Fibroblast of skin of abdomen (primary cell): ENCODE data around the gene SSH3. TPM values are rescaled to one million over a fixed set of nuclear protein-coding genes. Genes with fewer than 3 reads are reported as not detected.

ENCODE experiments used
- DNase-seq: peaks from one replicate; pipeline ENCODE4 v3.0.0-alpha.2; 2013
- polyA plus RNA-seq, 2 experiments: library from polyadenylated mRNA; unstranded; fragments of 120-200 nt; gene quantifications; one replicate each; pipeline ENCODE4 v1.2.1, GENCODE V29; 2013; ENCODE audit not compliant: insufficient read length in 2 of 2

SSH3 gene, protein sequence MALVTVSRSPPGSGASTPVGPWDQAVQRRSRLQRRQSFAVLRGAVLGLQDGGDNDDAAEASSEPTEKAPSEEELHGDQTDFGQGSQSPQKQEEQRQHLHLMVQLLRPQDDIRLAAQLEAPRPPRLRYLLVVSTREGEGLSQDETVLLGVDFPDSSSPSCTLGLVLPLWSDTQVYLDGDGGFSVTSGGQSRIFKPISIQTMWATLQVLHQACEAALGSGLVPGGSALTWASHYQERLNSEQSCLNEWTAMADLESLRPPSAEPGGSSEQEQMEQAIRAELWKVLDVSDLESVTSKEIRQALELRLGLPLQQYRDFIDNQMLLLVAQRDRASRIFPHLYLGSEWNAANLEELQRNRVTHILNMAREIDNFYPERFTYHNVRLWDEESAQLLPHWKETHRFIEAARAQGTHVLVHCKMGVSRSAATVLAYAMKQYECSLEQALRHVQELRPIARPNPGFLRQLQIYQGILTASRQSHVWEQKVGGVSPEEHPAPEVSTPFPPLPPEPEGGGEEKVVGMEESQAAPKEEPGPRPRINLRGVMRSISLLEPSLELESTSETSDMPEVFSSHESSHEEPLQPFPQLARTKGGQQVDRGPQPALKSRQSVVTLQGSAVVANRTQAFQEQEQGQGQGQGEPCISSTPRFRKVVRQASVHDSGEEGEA
- 14.4 TPM for polyA plus RNA-seq (2013, experiment 1 of 2; ENCODE audit: insufficient read length)
- polyA plus RNA-seq (2013, experiment 2 of 2; ENCODE audit: insufficient read length) = 17.6 TPM

DNA sequence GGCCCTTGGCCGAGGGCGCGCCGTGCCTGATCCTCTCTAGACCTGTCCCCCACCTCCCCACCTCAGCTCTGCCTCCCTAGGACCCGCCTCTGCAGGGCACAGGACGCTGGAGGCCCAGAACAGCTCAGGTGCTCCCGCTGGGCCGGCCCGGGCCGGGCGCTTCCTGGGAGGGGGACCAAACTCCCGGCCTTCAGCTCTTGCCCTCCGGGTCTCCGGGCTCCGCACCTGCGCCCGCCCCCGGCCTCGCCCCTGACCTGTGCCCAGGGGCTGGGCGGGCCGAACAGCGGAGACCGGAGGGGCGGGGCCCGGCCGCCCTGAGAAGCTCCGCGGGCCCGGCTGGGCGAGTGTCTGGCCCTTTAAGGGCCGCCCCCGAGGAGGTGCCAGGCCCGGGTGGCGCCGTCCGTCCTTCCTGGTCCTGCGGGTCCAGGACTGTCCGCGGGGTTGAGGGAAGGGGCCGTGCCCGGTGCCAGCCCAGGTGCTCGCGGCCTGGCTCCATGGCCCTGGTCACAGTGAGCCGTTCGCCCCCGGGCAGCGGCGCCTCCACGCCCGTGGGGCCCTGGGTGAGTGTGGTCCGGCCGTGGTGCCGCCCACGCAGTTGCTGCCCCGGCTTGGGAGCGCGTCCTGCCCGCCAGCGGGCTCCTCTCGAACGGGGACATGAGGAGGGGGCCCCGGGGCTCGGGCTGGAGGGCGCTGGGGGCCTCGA lies at the start of gene SSH3:
Gene SSH3, plus strand, starts transcription at position 399 of the 703 bp plus-strand sequence. Its CDS starts 96 bp downstream, at position 495.
- DNase-seq = peak; percentile 38

DNA sequence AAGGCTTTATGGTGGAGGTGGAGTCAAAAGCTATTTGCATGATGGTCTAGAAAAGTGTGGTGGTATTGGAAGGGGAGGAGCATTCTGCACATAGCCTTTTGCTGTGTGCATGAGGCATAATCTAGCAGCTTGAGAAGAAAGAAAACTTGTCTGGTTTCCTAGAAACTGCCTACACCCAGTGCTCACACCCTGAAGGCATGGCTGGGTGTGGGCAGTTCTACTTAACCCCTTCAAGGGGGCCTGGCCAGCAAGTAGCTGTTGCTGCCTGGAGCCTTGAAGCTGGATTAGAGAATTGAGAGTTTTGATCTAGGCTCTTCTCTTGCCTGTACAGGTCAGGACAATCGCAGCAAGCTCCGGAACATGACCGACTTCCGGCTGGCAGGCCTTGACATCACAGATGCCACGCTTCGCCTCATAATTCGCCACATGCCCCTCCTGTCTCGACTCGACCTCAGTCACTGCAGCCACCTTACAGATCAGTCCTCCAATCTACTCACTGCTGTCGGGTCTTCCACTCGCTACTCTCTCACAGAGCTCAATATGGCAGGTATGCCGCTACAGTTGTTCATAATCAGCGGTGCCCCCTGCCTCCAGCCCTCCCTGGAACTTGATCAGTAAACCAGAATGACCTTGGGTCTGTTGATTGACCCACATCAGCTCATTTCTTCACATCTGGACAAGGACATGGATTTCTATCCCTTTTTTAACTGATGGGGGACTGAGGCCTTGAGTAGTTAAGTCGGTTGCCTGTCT lies 49.3 kb upstream of the SSH3 start:
- DNase-seq = no peak

DNA sequence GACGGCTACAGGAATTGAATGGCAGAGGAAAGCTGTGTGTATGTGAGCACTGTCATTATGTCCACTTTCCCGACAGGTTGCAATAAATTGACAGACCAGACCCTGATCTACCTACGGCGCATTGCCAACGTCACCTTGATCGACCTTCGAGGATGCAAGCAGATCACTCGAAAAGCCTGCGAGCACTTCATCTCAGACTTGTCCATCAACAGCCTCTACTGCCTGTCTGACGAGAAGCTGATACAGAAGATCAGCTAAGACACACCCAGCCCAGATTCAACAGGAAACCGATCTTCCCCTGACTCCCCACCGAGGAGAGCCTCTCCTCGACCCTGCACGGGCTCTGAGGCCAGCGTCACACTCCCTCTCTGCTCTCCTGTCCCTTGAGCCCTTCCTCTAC lies 48.5 kb upstream of the SSH3 start:
- DNase-seq = no peak

DNA sequence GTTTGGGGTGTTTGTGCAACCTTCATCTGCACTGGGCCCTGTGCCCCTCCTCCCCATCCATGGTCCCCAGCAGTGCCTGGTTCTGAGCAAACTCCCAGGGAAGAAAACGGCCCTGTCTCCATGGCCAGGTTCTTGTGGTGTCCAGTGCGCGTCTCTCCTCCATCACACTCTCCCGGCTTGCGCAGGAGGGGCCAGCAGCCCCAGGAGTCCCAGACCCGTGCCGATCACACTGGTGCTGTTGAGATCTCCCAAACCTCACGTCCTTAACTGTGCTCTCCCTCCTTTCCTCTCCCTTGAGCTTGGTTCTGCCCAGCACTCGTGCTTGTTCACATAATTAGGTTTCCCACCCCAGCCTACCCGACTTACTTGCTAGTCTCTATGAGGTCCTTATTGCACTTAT lies 48.0 kb upstream of the SSH3 start:
- no peak for DNase-seq

DNA sequence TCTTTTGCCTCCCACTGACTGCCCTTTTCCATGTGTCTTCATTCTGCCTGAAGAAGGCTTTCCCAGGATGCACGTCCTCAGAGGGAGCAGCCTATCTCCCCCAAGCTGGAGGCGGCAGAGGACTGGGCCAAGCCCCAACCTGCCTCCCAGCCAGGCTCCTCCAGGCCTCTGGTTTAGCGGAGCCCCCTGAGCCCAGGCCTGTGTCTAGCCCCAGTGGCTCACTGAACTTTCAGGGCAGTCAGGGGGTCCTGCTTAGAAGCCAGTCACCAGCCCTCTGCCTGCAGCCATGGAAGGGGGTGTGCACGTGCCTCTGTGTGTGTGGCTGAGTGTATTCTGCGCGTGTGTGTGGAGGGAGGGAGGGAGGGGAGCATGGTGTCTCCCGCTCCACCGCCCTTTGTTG lies 47.5 kb upstream of the SSH3 start:
- DNase-seq = no peak

DNA sequence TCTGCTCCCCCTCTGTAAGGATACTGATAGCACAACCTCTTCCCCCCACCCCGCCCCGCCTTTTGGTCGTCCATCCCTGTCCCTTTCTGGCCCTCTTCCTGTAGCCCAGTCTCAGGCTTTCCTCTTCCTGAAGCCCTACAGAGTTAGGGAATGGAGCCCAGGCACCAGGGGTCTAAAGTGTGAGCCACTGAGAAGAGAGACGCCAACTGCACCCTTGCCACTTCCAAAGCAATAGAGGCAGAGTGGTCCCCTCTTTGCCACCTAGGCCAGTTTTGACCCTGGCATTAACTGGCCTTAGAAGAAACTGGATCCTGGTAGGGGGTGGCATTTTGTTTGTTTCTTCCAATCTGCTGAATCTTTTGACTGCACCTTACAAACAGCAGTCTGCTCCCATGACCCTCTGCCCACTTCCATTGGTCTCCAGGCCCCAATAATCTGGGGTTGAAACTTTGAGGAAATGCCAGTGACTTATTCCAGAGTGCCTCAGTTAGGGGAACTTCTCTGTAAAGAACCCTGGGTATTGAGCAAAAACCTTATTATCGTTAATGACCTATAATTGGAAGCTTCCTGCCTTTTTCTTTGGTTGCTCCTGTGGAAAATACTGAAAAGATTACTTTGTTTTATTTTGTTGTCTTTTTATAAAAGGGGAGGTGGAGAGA lies 46.7 kb upstream of the SSH3 start:
- no peak for DNase-seq

DNA sequence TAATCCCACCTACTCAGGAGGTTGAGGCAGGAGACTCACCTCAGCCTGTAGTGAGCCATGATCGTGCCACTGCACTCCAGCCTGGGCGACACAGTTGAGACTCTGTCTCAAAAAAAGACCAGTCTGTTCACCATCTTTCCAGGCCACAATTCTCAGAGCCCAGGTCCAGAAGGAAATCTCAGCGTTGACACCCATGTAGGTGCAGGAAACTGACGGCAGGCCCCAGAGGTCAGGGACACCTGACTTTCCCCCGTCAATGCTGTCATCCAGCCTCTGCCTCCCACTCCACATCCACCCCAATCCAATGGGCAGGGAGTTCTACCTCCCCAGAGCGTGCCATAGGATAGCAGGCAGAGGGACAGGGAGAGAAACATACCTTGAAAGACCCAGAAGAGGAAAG lies 42.9 kb upstream of the SSH3 start:
- DNase-seq = no peak

DNA sequence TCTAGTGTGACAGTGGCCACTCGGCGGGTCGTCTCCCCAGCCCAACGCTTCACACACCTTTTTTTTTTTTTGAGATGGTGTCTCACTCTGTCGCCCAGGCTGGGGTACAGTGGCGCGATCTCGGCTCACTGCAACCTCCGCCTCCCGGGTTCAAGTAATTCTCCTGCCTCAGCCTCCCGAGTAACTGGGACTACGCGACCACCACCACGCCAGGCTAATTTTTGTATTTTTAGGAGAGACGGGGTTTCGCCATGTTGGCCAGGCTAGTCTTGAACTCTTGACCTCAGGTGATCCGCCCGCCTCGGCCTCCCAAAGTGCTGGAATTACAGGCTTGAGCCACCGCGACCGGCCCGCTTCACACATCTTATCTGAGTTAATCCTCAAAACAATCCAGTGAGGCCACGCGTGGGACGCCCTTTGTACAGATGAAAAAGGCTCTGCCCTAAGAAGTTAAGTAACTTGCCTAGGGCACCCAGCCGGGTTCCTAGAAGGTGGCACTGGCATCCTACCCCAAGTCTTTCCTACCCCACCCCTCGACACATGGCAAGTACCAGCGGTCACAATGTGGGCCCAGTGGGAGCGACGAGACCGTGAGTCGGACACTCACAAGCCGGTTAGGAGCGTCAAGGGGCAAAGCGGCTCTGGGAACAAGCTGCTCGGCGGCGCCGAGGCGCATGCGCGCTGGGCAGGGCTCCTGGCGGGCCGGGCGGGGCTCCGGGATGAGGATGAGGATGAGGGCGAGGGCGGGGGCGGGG lies 42.3 kb upstream of the SSH3 start:
- DNase-seq = peak; percentile 59

DNA sequence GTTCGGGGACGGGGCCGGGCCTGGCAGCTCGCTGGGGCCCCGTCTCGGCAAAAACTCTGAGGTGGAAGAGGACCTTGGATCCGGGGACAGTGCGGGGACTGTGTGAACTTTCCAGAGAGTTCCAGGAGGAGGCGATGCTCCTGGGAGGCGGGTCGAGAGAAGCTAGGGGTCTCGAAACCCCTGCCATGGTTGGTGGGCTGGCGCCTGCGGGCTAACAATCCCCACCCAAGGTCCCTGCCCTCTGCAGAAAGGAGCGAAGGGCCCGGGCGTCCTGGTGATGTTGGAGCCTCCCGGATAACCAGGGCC lies 41.7 kb upstream of the SSH3 start:
- DNase-seq = no peak

DNA sequence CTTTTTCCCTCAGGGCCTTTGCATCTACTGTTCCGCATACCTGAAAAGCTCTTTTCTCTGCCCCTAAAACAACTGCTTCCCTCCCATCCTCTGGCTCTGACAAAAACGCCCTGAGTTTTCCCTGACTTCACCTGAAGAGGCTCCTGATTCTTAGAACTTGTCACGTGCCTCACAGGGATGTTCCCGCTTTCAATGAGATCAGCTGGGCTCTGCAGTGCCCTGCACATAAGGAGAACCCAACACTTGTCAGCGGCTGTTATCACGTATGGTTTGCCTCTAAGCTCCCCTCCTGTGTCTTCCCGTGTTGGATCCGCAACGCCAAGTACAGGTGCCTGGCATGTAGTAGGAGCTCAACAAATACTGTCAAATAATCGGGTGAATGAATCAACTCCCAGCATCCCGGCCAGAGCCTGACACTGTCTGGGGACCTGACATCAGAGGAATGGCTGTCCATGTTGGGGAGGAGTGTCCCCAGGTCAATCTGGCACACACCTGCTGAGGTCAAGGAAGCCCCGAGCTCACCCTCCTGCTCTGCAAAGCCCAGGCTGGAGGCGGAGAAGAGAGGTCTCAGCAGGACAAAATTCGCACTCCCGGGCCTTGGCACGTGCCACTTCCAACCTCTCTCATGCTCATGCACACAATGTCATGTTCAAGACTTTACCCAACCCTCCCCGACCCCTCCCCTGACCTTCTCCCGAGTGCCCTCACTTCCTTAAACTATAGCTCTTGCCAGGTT lies 41.2 kb upstream of the SSH3 start:
- DNase-seq = no peak

DNA sequence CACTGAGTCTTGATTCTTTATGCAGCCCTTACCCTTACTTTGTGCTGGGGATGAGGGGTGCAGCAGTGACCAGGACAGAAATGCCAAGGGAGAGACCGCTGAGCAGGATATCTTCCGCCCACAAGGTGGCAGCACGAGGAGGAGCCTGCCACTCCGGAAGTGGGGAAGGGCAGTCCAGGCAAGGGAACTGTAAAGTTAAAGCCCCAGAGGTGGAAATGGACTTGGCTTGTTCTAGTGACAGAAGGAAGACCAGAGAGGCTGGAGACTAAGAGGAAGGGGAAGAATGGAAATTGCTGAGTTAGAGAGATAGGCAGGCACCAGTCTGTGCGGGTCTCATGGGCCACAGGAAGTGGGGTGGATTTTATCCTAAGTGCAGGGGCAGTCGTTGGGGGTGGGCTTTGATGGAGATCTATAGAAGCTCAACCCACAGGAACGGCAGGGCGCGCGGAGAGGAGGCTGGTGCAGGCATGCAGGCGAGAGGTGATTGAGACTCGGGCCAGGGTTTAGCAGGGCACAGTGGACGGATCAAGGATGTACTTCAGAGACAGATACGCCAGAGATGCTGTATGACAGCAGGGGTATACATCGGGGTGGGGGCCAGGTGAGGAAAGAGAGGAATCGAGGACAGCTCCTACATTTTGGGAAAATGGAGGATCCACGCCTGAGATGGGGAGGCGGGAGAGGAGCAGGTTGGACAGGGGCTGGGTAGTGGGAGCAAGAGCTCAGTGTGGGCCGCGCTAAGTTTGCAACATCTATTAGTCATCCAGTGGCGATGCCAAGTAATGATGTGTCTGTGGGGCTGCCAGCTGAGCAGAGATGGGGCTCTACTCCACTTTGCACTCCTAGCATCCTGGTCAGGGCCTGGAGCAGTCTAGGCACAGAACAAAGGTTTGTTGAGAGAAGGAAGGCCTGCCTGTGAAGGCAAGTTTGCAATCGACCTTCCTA lies 40.3 kb upstream of the SSH3 start:
- DNase-seq = peak; percentile 77

DNA sequence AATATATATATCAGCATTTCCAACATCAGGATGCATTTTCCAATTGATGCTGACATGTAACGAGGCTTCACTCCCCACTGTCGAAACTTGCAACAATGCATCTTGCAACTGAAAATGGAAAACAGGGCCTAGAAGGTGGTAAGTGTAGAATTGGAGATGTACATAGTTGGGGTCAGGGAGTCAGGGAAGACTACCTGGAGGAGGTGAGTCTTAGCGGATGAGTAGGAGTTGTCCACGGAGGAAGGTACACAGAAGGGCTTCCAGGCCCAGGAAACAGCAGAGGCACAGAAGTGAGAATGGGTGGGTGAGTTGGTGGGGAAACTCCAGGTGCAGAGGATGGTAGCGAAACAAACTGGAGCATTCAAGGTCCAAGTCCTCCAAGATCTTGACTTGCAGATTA lies 39.1 kb upstream of the SSH3 start:
- DNase-seq = no peak

DNA sequence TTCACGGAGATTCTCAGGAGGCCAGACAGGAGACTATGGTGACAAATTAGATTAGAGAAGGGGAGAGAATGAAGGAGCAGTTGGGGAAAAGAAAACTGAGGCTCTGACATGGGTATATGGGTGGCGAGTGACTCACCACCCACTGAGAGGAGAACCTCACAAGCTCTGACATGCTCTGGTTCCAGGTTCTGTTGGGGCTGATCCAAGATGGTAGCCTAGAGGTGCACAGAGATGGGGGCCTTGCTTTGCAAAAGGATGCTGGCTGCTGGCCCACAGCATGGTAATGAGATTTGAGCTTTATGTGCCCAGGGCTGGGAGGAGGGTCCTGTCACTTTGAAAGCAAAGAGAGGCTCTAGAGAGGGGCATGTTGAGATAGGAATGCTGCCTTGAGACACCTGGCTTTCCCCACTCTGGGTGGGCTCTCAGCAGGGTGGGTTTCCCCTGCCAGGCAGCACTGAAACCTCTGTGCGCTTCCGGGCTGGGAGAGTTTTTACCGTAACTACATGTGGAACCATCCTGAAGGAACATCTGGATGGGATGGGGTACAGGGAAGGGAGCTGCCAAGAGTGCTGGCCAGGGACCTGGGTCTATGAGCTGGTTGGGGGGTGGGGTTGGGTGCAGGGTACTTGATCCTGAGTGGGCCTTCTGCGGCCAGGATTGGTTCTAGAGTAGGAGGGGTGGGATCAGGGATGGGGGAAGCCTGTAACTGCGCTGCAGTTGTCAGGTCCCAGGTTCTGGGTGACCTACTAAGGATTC lies 38.3 kb upstream of the SSH3 start:
- no peak for DNase-seq

DNA sequence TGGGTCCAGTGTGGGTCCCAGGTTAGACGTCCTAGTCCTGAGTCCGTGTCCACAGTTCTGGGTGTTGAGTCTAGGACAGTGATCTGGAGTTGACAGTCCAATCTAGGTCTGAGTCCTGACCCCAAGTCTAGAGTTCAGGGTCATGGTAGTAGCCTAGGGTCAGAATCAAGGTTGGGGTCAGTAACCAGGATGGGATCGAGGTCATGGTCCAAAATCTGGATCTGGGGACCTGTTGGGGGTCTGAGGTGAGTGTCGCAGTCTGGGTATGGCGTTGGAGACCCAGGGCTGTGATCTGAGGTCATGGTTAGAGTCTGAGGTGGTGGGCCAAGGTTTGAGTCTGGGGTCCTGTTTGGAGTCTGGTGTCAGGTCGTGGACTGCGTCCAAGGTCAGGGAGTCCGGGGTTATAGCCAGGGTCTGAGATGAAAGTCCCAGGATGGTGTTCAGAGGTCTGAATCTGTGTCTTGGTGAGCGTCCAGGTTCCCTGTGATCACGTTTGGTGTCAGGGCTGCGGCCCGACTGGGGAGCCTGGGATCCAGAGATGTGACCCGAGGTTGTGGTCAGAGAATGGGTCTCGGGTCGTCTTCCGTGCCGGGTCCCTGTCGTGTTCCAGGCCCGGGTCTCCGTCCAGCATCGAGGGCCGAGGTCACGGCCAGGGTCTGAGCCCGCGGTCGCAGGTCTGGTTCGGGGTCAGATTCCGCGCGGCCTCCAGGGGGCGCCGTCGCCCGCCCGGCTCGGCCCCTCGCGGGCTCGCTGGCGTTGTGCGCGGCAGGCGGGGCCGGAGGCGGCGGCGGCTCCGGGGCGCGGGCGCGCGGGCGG lies 37.5 kb upstream of the SSH3 start:
- DNase-seq = peak; percentile 55

DNA sequence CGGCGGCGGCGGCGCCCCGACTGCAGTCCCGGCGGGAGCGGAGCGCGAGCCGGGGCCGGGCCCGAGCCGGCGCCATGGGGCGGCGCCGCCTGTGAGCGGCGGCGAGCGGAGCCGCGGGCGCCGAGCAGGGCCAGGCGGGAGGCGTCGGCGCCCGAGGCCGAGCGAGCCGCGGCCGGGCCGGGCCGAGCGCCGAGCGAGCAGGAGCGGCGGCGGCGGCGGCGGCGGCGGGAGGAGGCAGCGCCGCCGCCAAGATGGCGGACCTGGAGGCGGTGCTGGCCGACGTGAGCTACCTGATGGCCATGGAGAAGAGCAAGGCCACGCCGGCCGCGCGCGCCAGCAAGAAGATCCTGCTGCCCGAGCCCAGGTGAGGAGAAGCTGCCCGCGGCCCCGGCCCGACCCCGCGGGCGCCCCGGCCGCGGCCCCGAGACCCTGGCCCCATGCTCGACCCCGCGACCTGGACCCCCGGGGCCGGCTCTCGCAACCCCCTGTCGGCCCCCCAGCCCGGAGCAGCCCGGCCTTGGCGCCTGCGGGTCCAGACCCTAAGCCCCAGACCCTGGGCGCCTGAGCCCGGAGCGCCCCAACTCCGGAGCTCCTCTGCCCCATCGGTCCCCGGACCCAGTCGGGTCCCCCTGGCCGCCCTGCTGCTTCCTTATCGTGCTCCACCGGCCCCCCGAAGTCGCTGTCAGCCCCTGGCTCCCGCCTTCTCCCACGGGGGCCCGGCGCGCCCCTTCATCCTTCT lies 36.7 kb upstream of the SSH3 start, which contains the start of gene GRK2:
Gene GRK2, plus strand, starts transcription at position 25 of the 739 bp plus-strand sequence. Its CDS starts 227 bp downstream, at position 252.
- peak; percentile 50 for DNase-seq

DNA sequence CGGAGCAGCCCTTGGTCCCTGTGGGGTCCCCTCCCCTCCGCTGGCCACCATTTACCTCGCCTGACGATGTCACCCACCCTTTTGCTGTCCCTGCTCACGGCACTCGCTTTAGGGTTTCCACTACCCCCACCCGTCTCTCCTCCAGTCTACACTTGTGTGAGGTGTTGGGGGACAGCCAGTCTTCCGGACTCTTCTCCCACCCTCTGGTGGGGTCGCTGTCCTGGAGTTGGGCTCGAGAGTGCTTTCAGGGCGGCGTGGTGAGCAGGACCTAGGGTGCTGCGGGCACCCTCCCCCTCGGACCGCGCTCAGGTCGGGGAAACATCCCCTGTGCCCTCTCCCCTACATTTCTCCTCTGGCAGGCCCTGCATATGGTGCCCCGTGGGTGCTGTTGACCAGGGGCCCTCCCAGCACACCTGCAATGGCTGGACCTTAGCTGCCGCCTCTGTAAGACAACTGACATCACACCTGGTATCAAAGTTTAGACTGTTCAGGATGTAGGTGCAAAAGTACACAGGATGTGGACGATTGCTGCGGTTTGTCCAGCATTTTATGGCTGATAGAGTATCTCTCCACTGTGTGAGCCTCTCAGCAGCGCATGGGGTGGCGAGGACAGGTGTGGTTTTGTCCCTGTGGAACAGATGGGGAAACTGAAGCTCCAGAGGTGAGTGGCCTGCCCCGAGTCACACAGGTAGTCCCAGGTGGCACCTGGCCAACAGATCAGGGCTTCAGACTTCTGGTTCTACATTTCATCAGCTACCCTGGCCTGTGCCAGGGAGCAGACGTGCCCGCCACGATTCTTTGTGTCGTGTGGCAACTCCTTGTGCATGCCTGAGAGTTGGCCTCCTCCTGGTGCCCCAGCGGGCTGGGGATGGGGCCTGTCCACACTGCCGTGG lies 35.9 kb upstream of the SSH3 start:
- DNase-seq = no peak
